Stimulated activated CD4-positive, alpha-beta T cell treated with anti-CD3 and anti-CD28 coated beads, Interleukin-12 subunit alpha, Interleukin-12 subunit beta, amount 100 ng/mL, for 24 hours (primary cell): ENCODE measurements around the gene API5.
A peak's percentile ranks its signal among the peaks of the same experiment; 100 is the strongest.
"Not testable (repeated sequence)": the region's sequence is repeated elsewhere in the genome, so short reads cannot be mapped to it uniquely, and the experiment has no call there.

Experiments used
- DNase-seq, 2 experiments: peaks; one replicate each; pipeline ENCODE4 v3.0.0-alpha.2; 2020; ENCODE audit warnings: low read depth in 2 of 2

API5 gene

GRCh38 chr11:43311791-43312607 lies at the start of gene API5:
Gene API5, plus strand, starts transcription at chr11:43311996. Its CDS starts 132 bp downstream, at chr11:43312128.
- peak; percentile 86 to 88 for DNase-seq

GRCh38 chr11:43267856-43268580 lies 43.8 kb upstream of the API5 start:
- no peak for DNase-seq

GRCh38 chr11:43268786-43269185 lies 43.0 kb upstream of the API5 start:
- DNase-seq = no peak

GRCh38 chr11:43269254-43269918 lies 42.4 kb upstream of the API5 start:
- DNase-seq = no peak

GRCh38 chr11:43270468-43270867 lies 41.3 kb upstream of the API5 start:
- no peak for DNase-seq

GRCh38 chr11:43278193-43278956 lies 33.4 kb upstream of the API5 start:
- no peak for DNase-seq

GRCh38 chr11:43282607-43283440 lies 29.0 kb upstream of the API5 start:
- peak in 1 of 2 experiments; percentile 21 for DNase-seq

GRCh38 chr11:43285826-43286225 lies 26.0 kb upstream of the API5 start:
- DNase-seq = no peak

- no peak for DNase-seq
Observed at GRCh38 chr11:43289368-43289767, 22.4 kb upstream of the API5 start.

GRCh38 chr11:43298397-43298796 lies 13.4 kb upstream of the API5 start:
- DNase-seq = no peak

GRCh38 chr11:43315966-43316365 lies 4.2 kb downstream of the API5 start:
- DNase-seq = no peak

- no peak for DNase-seq
Observed at GRCh38 chr11:43316451-43316850, 4.7 kb downstream of the API5 start.

- DNase-seq = no peak
Observed at GRCh38 chr11:43327987-43328386, 16.2 kb downstream of the API5 start.

GRCh38 chr11:43328482-43328881 lies 16.7 kb downstream of the API5 start:
- DNase-seq = no peak

- DNase-seq = no peak
Observed at GRCh38 chr11:43341159-43341558, 29.4 kb downstream of the API5 start.

GRCh38 chr11:43351426-43351825 lies 39.6 kb downstream of the API5 start:
- not testable (repeated sequence) for DNase-seq

GRCh38 chr11:43354311-43354710 lies 42.5 kb downstream of the API5 start:
- DNase-seq = no peak

- no peak for DNase-seq
Observed at GRCh38 chr11:43356336-43356735, 44.5 kb downstream of the API5 start.

- DNase-seq = no peak
Observed at GRCh38 chr11:43358279-43358800, 46.5 kb downstream of the API5 start.

- DNase-seq = peak; percentile 90
Observed at GRCh38 chr11:43358801-43359421, 47.1 kb downstream of the API5 start, which contains the start of gene TTC17. Gene TTC17, plus strand, starts transcription at chr11:43358920. Its CDS starts 35 bp downstream, at chr11:43358955.
